ENCODE measurements around the gene HSPA5. TPM values are rescaled to one million over a fixed set of nuclear protein-coding genes. Genes with fewer than 3 reads are reported as not detected.

Gene HSPA5
- total RNA-seq, 2 experiments from 2014 or later, result 276 to 280 TPM

GRCh38 chr9:125261501-125262293 is 20.6 kb upstream of the HSPA5 start, which contains the start of gene GAPVD1:
TSS of gene GAPVD1 (plus strand) at chr9:125261826. CDS start at chr9:125298922, 37,096 bp downstream.
- DNase-seq (peak; percentile 75 to 94 (median 84)), ATAC-seq (ENCODE audit: poor library complexity) (peak; percentile 89)
- peak within 1 kb of the TSS; percentile 83 for H3K27ac Mint-ChIP-seq
- peaks cover 5% of the 10 kb centered on the region for H3K36me3 ChIP-seq (ENCODE audit: insufficient read depth, low read length)
- H3K4me3 ChIP-seq (ENCODE audit: low read length), result peak within 1 kb of the TSS; percentile 100
- no peaks in the 10 kb centered on the region for H3K9me3 Mint-ChIP-seq
- ChIA-PET POLR2A (interaction anchor here (0.7 to 6.6 kb wide), 7 partner anchors 20 to 399 kb away, joined by 3 to 80 read pairs (median 3); partner anchors contain the start of genes ARPC5L, GOLGA1, HSPA5 and RABEPK), CTCF (interaction anchor here (0.7 to 2.2 kb wide), 7 partner anchors 16 to 113 kb away, joined by 3 to 23 read pairs (median 4); partner anchors contain the start of genes HSPA5 and RABEPK)
- peaks cover 51% of the 10 kb centered on the region for H3K4me1 Mint-ChIP-seq (ENCODE audit: low read depth)
- peaks cover 30% of the 10 kb centered on the region for H3K4me1 ChIP-seq (ENCODE audit: insufficient read depth, low read length)
- intact Hi-C loops (cut with DNase I, micrococcal nuclease), result loop anchor here (1.0 to 10.0 kb wide), 7 partner anchors 20 to 1546 kb away; partner anchors contain the start of genes HSPA5 (in 2 of the 2), PPP6C (in 1 of the 2), PSMB7 (in 1 of the 2) and ZBTB43 (in 1 of the 2)
- H3K27me3 Mint-ChIP-seq, result no peaks in the 10 kb centered on the region
- H3K27ac ChIP-seq (ENCODE audit: low read depth in 1 of 2, low read length in 2 of 2), result peak within 1 kb of the TSS; percentile 77 to 83
- H3K9me3 ChIP-seq (ENCODE audit: control insufficient read depth in 1 of 2, insufficient read depth in 1 of 2, low read length in 2 of 2), result peaks cover 0 to 3% of the 10 kb centered on the region in 2 experiments
- H3K36me3 Mint-ChIP-seq (ENCODE audit: low read depth), result peaks cover 46% of the 10 kb centered on the region
- peak within 1 kb of the TSS; percentile 92 for H3K4me3 Mint-ChIP-seq
- no peaks in the 10 kb centered on the region for H3K27me3 ChIP-seq (ENCODE audit: control insufficient read depth in 1 of 2, insufficient read depth in 2 of 2, low read length in 2 of 2)
- TF ChIP-seq, protein P1, sequence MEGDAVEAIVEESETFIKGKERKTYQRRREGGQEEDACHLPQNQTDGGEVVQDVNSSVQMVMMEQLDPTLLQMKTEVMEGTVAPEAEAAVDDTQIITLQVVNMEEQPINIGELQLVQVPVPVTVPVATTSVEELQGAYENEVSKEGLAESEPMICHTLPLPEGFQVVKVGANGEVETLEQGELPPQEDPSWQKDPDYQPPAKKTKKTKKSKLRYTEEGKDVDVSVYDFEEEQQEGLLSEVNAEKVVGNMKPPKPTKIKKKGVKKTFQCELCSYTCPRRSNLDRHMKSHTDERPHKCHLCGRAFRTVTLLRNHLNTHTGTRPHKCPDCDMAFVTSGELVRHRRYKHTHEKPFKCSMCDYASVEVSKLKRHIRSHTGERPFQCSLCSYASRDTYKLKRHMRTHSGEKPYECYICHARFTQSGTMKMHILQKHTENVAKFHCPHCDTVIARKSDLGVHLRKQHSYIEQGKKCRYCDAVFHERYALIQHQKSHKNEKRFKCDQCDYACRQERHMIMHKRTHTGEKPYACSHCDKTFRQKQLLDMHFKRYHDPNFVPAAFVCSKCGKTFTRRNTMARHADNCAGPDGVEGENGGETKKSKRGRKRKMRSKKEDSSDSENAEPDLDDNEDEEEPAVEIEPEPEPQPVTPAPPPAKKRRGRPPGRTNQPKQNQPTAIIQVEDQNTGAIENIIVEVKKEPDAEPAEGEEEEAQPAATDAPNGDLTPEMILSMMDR (IDR thresholded peaks at IDR 0.05), result no peak

GRCh38 chr9:125260561-125260960 is 19.4 kb upstream of the HSPA5 start:
- H3K9me3 Mint-ChIP-seq, result no peaks in the 10 kb centered on the region
- POLR2A ChIA-PET, result interaction anchor here (0.7 to 6.6 kb wide), 3 partner anchors 19 to 319 kb away, joined by 3 to 80 read pairs (median 9); partner anchors contain the start of genes HSPA5 and RABEPK

More at GRCh38 chr9:125260561-125260960, 19.4 kb upstream of the HSPA5 start:
- Histone ChIP-seq H3K4me3 (ENCODE audit: low read length) (no peak overlapping the region), H3K27ac (ENCODE audit: low read depth in 1 of 2, low read length in 2 of 2) (no peak overlapping the region), H3K4me1 (ENCODE audit: insufficient read depth, low read length) (peaks cover 30% of the 10 kb centered on the region), H3K36me3 (ENCODE audit: insufficient read depth, low read length) (peaks cover under 1% of the 10 kb centered on the region), H3K9me3 (ENCODE audit: control insufficient read depth in 1 of 2, insufficient read depth in 1 of 2, low read length in 2 of 2) (peaks cover 0 to 3% of the 10 kb centered on the region in 2 experiments), H3K27me3 (ENCODE audit: control insufficient read depth in 1 of 2, insufficient read depth in 2 of 2, low read length in 2 of 2) (no peaks in the 10 kb centered on the region)
- TF ChIP-seq, protein P1 (IDR thresholded peaks at IDR 0.05), result no peak
- Mint-ChIP-seq H3K4me1 (ENCODE audit: low read depth) (peaks cover 44% of the 10 kb centered on the region), H3K4me3 (peak overlapping the region; percentile 92), H3K27ac (peak overlapping the region; percentile 83), H3K27me3 (no peaks in the 10 kb centered on the region), H3K36me3 (ENCODE audit: low read depth) (peaks cover 36% of the 10 kb centered on the region)
- CTCF ChIA-PET, result interaction anchor here (1.1 to 2.2 kb wide), 3 partner anchors 15 to 112 kb away, joined by 3 to 23 read pairs (median 7); partner anchors contain the start of gene HSPA5
- intact Hi-C loops (cut with DNase I, micrococcal nuclease), result loop anchor here (5.0 to 10.0 kb wide), 4 partner anchors 54 to 1547 kb away; partner anchors contain the start of genes PSMB7 (in 1 of the 2) and ZBTB43 (in 1 of the 2)
- ATAC-seq (ENCODE audit: poor library complexity), result no peak
- DNase-seq, result no peak
